ENCODE results near the gene IPO4.

DNA sequence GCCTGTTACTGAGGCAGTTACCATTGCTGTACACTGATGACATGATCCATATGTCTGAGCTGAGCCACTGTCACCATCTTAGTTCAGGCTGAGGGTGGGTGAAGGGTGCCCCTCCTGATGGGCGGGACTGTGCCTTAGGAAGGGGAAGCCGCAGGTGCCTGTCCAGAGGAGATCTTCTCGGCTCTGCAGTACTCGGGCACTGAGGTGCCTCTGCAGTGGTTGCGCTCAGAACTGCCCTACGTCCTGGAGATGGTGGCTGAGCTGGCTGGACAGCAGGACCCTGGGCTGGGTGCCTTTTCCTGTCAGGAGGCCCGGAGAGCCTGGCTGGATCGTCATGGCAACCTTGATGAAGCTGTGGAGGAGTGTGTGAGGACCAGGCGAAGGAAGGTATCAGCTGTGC lies 37.6 kb downstream of the IPO4 start:
- no peak for TF ChIP-seq POLR2A (IDR thresholded peaks at IDR 0.05)
- TF ChIP-seq CTCF (IDR thresholded peaks at IDR 0.05), result no peak

Measured in right lobe of liver (tissue), 4 donors.